GM12872 (cell line): ENCODE results near the gene CSNK1G1.

ENCODE experiments used
- TF ChIP-seq, protein P1 (sequence below): IDR thresholded peaks from 3 replicates; pipeline ENCODE4 v1.5.1; 2011; ENCODE audit warnings: low read depth, mild to moderate bottlenecking, low read length, moderate library complexity; ENCODE audit not compliant: insufficient read depth

The CSNK1G1 gene

GRCh38 chr15:64155802-64156651, 199.9 kb downstream of the CSNK1G1 start:
- TF ChIP-seq, protein P1, sequence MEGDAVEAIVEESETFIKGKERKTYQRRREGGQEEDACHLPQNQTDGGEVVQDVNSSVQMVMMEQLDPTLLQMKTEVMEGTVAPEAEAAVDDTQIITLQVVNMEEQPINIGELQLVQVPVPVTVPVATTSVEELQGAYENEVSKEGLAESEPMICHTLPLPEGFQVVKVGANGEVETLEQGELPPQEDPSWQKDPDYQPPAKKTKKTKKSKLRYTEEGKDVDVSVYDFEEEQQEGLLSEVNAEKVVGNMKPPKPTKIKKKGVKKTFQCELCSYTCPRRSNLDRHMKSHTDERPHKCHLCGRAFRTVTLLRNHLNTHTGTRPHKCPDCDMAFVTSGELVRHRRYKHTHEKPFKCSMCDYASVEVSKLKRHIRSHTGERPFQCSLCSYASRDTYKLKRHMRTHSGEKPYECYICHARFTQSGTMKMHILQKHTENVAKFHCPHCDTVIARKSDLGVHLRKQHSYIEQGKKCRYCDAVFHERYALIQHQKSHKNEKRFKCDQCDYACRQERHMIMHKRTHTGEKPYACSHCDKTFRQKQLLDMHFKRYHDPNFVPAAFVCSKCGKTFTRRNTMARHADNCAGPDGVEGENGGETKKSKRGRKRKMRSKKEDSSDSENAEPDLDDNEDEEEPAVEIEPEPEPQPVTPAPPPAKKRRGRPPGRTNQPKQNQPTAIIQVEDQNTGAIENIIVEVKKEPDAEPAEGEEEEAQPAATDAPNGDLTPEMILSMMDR = no peak

- TF ChIP-seq, protein P1 = peak; percentile 99
Observed at GRCh38 chr15:64153480-64154367, 202.2 kb downstream of the CSNK1G1 start.

DNA sequence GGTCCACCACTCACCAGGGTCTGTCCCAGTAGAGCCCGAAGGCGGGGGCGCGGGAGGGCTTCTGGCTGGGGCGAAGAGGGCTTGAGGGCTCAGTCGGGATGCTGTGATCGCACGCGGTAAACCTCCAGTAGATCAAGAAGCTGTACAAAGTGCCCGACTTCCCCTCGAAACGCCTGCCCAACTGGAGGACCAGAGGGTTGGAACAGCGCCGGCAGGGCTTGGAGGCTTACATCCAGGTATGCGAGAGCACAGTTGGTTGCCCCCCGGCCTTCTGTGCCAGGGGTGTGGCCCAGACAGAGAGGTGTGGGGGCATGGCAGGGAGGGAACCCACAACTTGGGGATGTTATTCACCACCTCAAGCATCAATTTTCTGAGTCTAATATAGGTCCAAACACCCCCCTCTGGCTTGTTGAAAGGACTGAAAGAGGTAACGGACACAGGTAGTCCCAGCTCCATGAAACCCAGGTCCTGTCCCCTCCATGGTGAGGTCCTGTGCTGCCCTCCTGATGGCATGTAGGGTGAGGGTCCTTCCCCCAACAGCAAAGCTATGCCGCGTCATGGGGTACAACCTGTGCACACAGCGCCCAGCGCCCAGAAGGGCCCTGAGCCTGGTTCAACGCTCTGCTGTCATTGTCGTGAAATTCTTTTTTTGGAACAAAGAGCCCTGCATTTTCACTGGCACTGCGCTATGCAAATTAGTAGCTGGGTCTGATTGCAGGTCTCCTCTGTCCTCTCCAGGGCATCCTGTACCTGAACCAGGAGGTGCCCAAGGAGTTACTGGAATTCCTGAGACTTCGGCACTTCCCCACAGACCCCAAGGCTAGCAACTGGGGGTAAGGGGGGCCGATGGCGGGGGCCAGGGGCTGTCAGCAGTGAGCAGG, 203.2 kb downstream of the CSNK1G1 start:
- TF ChIP-seq, protein P1 = no peak

DNA sequence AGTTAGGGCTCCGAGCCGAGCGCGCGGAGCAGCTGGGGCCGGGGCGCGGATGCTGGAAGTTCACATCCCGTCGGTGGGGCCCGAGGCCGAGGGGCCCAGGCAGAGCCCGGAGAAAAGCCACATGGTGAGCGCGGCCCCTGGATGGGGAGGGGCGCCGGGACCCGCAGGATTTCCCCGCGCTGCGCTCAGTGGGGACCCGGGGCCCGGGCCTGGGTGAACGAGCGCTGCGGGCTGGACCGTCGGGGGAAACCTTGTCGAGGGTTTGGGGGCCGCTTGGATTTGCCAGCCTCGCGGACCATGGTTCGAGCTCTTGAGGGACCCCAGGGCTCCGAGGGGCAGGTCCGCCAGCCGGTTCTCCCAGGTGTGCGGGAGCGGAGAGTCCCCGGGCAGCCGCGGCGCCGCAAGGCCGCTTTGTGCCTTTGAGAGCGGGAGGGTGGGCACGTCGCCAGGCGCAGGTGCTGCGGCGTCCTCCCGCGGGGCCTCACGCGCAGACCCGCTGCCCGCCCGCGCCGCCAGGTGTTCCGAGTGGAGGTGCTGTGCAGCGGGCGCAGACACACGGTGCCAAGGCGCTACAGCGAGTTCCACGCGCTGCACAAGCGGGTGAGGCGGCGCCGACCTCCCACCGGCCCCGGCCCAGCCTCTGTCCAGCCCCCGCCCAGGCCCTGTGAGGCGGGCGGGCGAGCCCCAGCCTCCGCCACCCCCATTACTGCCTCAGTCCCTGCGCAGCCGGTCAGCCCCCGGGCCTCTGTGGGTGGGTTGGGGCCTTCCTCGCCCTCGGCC, 204.1 kb downstream of the CSNK1G1 start, which contains the start of gene SNX22:
Gene SNX22 (plus strand): TSS at position 5 of the 780 bp plus-strand sequence. CDS start 45 bp downstream, at position 50.
- TF ChIP-seq, protein P1 = no peak

- TF ChIP-seq, protein P1 = no peak
Observed at GRCh38 chr15:64149893-64150578, 205.9 kb downstream of the CSNK1G1 start.

GRCh38 chr15:64149424-64149823, 206.5 kb downstream of the CSNK1G1 start:
- TF ChIP-seq, protein P1 = peak; percentile 50
